Glutamatergic neuron (in vitro differentiated cells): ENCODE results near the gene TNFRSF13B. TPM values are rescaled to one million over a fixed set of nuclear protein-coding genes. Genes with fewer than 3 reads are reported as not detected.

Experiments
- DNase-seq: peaks from one replicate; pipeline ENCODE4 v3.0.0; 2022
- H3K27ac Mint-ChIP-seq: one replicate; pipeline ENCODE4 v1.8.0; 2020; ENCODE audit warnings: mild to moderate bottlenecking, mixed read lengths, inconsistent platforms; ENCODE audit not compliant: unreplicated experiment
- H3K27me3 Mint-ChIP-seq: one replicate; pipeline ENCODE4 v1.8.0; 2020; ENCODE audit warnings: mild to moderate bottlenecking, moderate library complexity, mixed read lengths, inconsistent platforms; ENCODE audit not compliant: unreplicated experiment
- H3K36me3 Mint-ChIP-seq: one replicate; pipeline ENCODE4 v1.8.0; 2020; ENCODE audit warnings: mild to moderate bottlenecking, mixed read lengths, inconsistent platforms; ENCODE audit not compliant: unreplicated experiment
- H3K4me1 Mint-ChIP-seq: one replicate; pipeline ENCODE4 v1.8.0; 2020; ENCODE audit warnings: mild to moderate bottlenecking, low read depth, mixed read lengths, inconsistent platforms; ENCODE audit not compliant: unreplicated experiment
- H3K4me3 Mint-ChIP-seq: one replicate; pipeline ENCODE4 v1.8.0; 2020; ENCODE audit warnings: mild to moderate bottlenecking, mixed read lengths, inconsistent platforms; ENCODE audit not compliant: unreplicated experiment
- H3K9me3 Mint-ChIP-seq: one replicate; pipeline ENCODE4 v1.8.0; 2020; ENCODE audit warnings: mild to moderate bottlenecking, moderate library complexity, mixed read lengths, inconsistent platforms; ENCODE audit not compliant: unreplicated experiment
- CTCF ChIP-seq: fragments of 200-600 bp; sonication (generic); IDR thresholded peaks from one replicate; pipeline ENCODE4 v1.5.0; 2021; ENCODE audit not compliant: partially characterized antibody, unreplicated experiment
- total RNA-seq: library from RNA; stranded (reverse); fragmentation: NEBNext Ultra II Directional; extraction: Animal tissue kit (Norgen Biotek cat#: 25700); gene quantifications from one replicate; pipeline ENCODE4 v1.2.1, GENCODE V29; 2021; ENCODE audit not compliant: unreplicated experiment

Gene TNFRSF13B
- total RNA-seq, 1 donor from 2014 or later, result not detected

GRCh38 chr17:16912021-16912962, 59.6 kb downstream of the TNFRSF13B start:
- no peaks in the 10 kb centered on the region for H3K36me3 Mint-ChIP-seq
- H3K9me3 Mint-ChIP-seq, result peaks cover 2% of the 10 kb centered on the region
- H3K4me3 Mint-ChIP-seq, result no peak overlapping the region
- H3K27ac Mint-ChIP-seq, result no peak overlapping the region
- peaks cover 6% of the 10 kb centered on the region for H3K4me1 Mint-ChIP-seq
- DNase-seq, result no peak
- peaks cover 4% of the 10 kb centered on the region for H3K27me3 Mint-ChIP-seq
- TF ChIP-seq CTCF, result no peak

- Mint-ChIP-seq H3K4me1 (peaks cover 6% of the 10 kb centered on the region), H3K27me3 (peaks cover 4% of the 10 kb centered on the region), H3K27ac (no peak overlapping the region), H3K36me3 (no peaks in the 10 kb centered on the region), H3K4me3 (no peak overlapping the region), H3K9me3 (peaks cover 2% of the 10 kb centered on the region)
- DNase-seq, result no peak
- TF ChIP-seq CTCF, result no peak
These were observed 60.6 kb downstream of the TNFRSF13B start for GRCh38 chr17:16911141-16911937.

- DNase-seq, result no peak
These were observed 61.6 kb downstream of the TNFRSF13B start for GRCh38 chr17:16910341-16910740.

GRCh38 chr17:16909472-16910246, 62.3 kb downstream of the TNFRSF13B start:
- H3K9me3 Mint-ChIP-seq, result peaks cover 2% of the 10 kb centered on the region
- no peak overlapping the region for H3K27ac Mint-ChIP-seq
- TF ChIP-seq CTCF, result no peak
- DNase-seq, result no peak
- H3K27me3 Mint-ChIP-seq, result peaks cover 4% of the 10 kb centered on the region
- no peak overlapping the region for H3K4me3 Mint-ChIP-seq
- H3K36me3 Mint-ChIP-seq, result no peaks in the 10 kb centered on the region
- peaks cover 6% of the 10 kb centered on the region for H3K4me1 Mint-ChIP-seq

More at GRCh38 chr17:16910341-16910740, 61.6 kb downstream of the TNFRSF13B start:
- H3K4me1 Mint-ChIP-seq, result peaks cover 6% of the 10 kb centered on the region
- H3K27me3 Mint-ChIP-seq, result peaks cover 4% of the 10 kb centered on the region
- H3K9me3 Mint-ChIP-seq, result peaks cover 2% of the 10 kb centered on the region
- TF ChIP-seq CTCF, result no peak
- H3K36me3 Mint-ChIP-seq, result no peaks in the 10 kb centered on the region
- H3K27ac Mint-ChIP-seq, result no peak overlapping the region
- H3K4me3 Mint-ChIP-seq, result no peak overlapping the region
